Measurements from ENCODE around the gene TBC1D17.
"Not testable (repeated sequence)": the region's sequence is repeated elsewhere in the genome, so short reads cannot be mapped to it uniquely, and the experiment has no call there.

The TBC1D17 gene

GRCh38 chr19:49908480-49909420 lies 31.2 kb downstream of the TBC1D17 start:
- DNase-seq = no peak
- in situ Hi-C loops (cut with HindIII; ENCODE audit: low pct_ligation_motif_present, low pct_unique_long_range_greater_than_20kb, low sequenced_read_pairs) = no loop called here

- in situ Hi-C loops (cut with HindIII; ENCODE audit: low pct_ligation_motif_present, low pct_unique_long_range_greater_than_20kb, low sequenced_read_pairs) = no loop called here
- DNase-seq = no peak
Measured at GRCh38 chr19:49910179-49910578, 32.7 kb downstream of the TBC1D17 start.

GRCh38 chr19:49911381-49912145 lies 34.1 kb downstream of the TBC1D17 start:
- no peak for DNase-seq
- in situ Hi-C loops (cut with HindIII; ENCODE audit: low pct_ligation_motif_present, low pct_unique_long_range_greater_than_20kb, low sequenced_read_pairs) = no loop called here

- no peak for DNase-seq
- in situ Hi-C loops (cut with HindIII; ENCODE audit: low pct_ligation_motif_present, low pct_unique_long_range_greater_than_20kb, low sequenced_read_pairs) = no loop called here
Measured at GRCh38 chr19:49912965-49913685, 35.6 kb downstream of the TBC1D17 start.

- DNase-seq = no peak
- in situ Hi-C loops (cut with HindIII; ENCODE audit: low pct_ligation_motif_present, low pct_unique_long_range_greater_than_20kb, low sequenced_read_pairs) = no loop called here
Measured at GRCh38 chr19:49913720-49914119, 36.2 kb downstream of the TBC1D17 start.

GRCh38 chr19:49915271-49915670 lies 37.8 kb downstream of the TBC1D17 start:
- no peak for DNase-seq
- in situ Hi-C loops (cut with HindIII; ENCODE audit: low pct_ligation_motif_present, low pct_unique_long_range_greater_than_20kb, low sequenced_read_pairs) = no loop called here

- no peak for DNase-seq
- in situ Hi-C loops (cut with HindIII; ENCODE audit: low pct_ligation_motif_present, low pct_unique_long_range_greater_than_20kb, low sequenced_read_pairs) = no loop called here
Measured at GRCh38 chr19:49916839-49917733, 39.6 kb downstream of the TBC1D17 start.

- in situ Hi-C loops (cut with HindIII; ENCODE audit: low pct_ligation_motif_present, low pct_unique_long_range_greater_than_20kb, low sequenced_read_pairs) = no loop called here
Measured at GRCh38 chr19:49918089-49918488, 40.6 kb downstream of the TBC1D17 start.

GRCh38 chr19:49920624-49921363 lies 43.3 kb downstream of the TBC1D17 start:
- DNase-seq = no peak
- in situ Hi-C loops (cut with HindIII; ENCODE audit: low pct_ligation_motif_present, low pct_unique_long_range_greater_than_20kb, low sequenced_read_pairs) = no loop called here

More at GRCh38 chr19:49918089-49918488, 40.6 kb downstream of the TBC1D17 start:
- no peak for DNase-seq

GRCh38 chr19:49921871-49922795 lies 44.6 kb downstream of the TBC1D17 start:
- in situ Hi-C loops (cut with HindIII; ENCODE audit: low pct_ligation_motif_present, low pct_unique_long_range_greater_than_20kb, low sequenced_read_pairs) = no loop called here
- DNase-seq = no peak

GRCh38 chr19:49923055-49924003 lies 45.8 kb downstream of the TBC1D17 start:
- in situ Hi-C loops (cut with HindIII; ENCODE audit: low pct_ligation_motif_present, low pct_unique_long_range_greater_than_20kb, low sequenced_read_pairs) = no loop called here
- DNase-seq = no peak

GRCh38 chr19:49924004-49924880 lies 46.7 kb downstream of the TBC1D17 start:
- no peak for DNase-seq
- in situ Hi-C loops (cut with HindIII; ENCODE audit: low pct_ligation_motif_present, low pct_unique_long_range_greater_than_20kb, low sequenced_read_pairs) = no loop called here

- in situ Hi-C loops (cut with HindIII; ENCODE audit: low pct_ligation_motif_present, low pct_unique_long_range_greater_than_20kb, low sequenced_read_pairs); DNase-seq: not testable (repeated sequence)
Measured at GRCh38 chr19:49924881-49925210, 47.3 kb downstream of the TBC1D17 start.

- in situ Hi-C loops (cut with HindIII; ENCODE audit: low pct_ligation_motif_present, low pct_unique_long_range_greater_than_20kb, low sequenced_read_pairs) = no loop called here
- no peak for DNase-seq
Measured at GRCh38 chr19:49925486-49925885, 48.0 kb downstream of the TBC1D17 start.

- no peak for DNase-seq
- in situ Hi-C loops (cut with HindIII; ENCODE audit: low pct_ligation_motif_present, low pct_unique_long_range_greater_than_20kb, low sequenced_read_pairs) = no loop called here
Measured at GRCh38 chr19:49926515-49926914, 49.0 kb downstream of the TBC1D17 start.

All from ACHN (cell line).